DMS114 treated with DMSO at 0.1 percent for 48 hours (cell line): ENCODE data around the gene CRB1.

Source experiments
- DNase-seq: peaks from one replicate; lab custom pipeline; 2025; ENCODE audit not compliant: unreplicated experiment; lab: John Stamatoyannopoulos, UW

Gene CRB1

DNA sequence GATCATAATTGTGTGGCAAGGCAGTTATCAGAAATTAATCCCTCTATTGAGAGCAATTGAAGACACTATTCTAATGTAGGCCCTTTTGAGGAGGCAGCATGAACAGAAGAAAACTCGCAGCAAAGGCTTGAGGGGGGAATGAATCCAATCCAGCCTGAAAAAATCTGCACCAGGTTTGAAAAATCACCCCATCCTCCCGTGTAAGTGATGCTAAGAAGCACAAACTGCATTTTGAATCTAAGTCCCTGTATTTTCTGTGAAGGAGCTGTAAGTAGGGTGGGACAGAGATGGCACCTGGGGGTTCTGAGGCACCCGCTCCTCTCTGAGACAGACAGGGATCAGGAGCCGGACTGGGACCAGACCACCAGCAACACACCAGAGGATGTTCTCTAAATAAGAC lies at the start of gene CRB1:
Gene CRB1, plus strand, starts transcription at position 241 of the 400 bp plus-strand sequence. CDS start 161 bp downstream, outside the sequence.
- no peak for DNase-seq

DNA sequence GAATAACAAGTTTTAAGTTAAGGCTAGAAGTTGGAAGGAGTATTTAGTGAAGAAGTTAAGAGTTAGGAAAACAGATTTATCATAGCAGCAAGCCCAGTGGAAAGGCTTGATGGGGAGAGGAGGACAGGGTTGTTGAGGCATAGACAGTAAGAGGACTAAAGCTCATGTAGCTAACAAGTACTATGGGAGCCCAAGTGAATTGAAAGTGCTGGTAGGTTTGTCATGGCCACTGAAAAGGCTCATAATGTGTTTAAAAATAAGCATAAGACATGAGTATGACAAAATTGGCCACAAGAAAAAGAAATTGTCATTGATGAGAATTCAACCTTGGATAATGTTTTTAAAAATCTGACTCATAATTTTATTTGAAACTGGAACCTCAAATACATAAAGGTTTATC lies 49.2 kb upstream of the CRB1 start:
- DNase-seq, result no peak

DNA sequence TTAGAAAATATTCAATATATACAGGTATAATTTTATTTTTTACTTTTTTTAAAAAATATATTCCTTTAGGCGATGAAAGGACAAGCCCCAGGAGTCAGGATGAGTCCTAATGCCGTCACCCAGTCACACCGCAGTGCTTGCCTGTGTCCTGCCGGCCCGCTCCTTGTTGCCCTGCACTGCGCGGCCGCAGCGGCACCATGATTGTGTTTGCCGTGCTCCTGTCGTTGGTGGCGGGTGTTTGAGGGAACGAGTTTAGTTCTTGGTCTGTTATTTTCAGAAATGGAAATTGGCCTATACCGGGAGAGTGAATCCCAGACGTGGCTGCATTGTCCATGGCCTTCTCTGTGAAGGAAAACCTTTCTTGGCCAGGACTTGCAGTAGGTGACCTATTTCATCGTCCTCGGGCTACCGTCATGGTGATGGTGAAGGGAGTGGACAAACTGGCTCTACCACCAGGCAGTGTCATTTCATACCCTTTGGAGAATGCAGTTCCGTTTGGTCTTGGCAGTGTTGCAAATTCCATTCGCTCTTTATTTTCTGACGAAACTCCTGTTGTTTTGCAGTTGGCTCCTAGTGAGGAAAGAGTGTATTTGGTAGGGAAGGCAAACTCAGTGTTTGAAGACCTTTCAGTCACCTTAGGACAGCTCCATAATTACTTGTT lies 45.9 kb upstream of the CRB1 start:
- no peak for DNase-seq

DNA sequence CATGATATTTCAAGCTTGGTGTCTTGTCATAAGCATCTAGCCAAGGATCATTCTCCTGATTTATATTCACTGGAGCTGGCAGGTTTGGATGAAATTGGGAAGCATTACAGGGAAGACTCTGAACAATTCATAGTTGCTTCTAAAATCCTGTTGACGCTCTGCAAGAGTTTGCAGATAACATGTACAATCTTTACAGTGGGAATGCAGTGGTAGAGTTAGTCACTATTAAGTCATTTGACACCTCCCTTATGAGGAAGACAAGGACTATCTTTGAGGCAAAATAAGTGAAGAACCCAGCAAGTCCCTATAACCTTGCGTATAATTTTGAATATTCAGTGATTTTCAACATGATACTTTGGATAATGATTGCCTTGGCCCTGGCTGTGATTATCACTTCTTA lies 45.3 kb upstream of the CRB1 start:
- DNase-seq, result no peak

DNA sequence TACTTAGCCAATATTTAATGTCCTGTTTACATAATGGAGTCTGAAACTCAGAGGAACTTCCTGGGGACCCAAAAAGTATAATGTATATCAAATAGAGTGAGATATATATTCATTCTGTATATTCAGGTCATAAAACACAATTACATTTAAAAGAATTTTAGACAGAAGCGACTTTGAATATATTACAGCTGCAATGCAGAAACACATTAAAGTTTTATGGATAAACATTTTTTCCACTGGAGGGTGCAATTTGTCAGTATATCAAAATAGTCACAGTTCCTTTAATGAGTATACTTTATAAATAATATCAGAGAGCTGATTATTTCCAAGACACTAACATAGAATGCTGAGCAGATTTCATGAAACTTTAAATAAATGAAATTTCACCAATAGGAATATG lies 43.9 kb upstream of the CRB1 start:
- no peak for DNase-seq

DNA sequence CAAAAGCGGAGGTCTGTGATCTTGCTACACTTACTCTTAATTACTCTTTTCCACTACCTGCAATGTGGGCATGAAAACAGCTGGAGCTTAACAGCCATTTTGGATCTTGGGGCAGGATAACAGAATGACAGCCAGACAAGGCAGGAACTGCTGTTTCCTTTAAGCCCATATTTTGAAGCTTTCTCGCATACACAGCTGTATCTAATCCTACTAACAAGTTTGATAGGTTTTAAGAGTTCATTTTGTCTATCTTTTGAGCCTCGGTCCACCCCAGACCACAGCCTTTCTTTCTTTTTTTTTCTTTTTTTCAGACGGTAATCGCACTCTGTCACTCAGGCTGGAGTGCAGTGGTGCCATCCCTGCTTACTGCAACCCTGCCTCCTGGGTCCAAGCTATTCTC lies 42.4 kb upstream of the CRB1 start:
- DNase-seq, result no peak

DNA sequence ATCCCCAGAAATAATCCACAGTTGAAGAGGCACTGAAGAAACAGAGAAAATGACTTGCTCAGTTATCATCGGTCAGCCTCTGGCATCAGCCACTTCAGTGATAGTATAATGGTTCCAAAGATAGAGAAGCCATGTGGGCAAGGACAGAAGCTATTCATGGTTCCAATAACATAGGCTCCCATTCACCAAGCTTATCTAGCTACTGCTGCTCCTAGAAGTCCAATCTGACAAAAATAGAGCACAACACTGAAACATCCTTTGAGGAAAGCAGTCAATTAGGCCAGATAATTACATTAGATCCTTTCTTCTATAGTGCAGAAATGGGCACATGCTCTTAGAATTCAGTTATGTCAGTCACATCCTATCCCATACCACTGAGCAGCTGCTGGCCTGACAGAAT lies 33.5 kb upstream of the CRB1 start:
- no peak for DNase-seq

DNA sequence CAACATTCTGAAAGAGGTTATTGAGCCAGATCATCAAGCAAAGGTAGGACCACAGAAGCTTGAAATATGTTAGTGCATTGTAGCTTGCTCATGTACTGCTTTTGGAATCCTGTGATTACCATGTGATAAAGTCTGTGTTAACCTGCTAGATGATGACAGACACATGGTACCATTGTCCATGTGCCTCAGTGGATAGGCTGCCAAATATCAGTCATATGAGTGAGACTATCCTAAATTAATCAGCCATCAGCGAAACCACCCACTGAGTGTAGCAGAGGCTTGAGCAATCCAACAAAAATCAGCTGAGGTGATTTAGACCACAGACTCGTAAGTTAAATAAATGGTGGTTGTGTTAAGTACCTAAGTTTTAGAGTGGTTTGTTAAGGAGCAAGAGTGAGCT lies 32.7 kb upstream of the CRB1 start:
- no peak for DNase-seq

DNA sequence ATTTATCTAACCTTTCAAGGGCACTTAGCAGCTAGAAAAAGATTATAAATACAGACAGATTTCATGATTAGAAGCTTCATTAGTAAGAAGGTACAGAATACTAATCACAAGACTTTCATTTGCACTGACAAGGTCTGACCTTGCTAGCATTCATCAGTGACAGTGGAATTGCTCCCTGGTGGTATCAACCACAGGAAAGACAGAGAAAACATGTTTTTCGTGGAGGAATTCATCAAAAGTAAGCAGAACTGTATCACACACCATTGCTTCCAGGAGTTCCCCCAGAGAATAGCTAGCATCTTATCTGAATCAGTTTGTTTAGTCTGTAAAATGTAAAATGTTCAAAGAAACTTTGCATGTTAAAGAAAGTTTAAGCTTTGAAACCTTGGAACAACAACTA lies 20.6 kb upstream of the CRB1 start:
- DNase-seq, result no peak

DNA sequence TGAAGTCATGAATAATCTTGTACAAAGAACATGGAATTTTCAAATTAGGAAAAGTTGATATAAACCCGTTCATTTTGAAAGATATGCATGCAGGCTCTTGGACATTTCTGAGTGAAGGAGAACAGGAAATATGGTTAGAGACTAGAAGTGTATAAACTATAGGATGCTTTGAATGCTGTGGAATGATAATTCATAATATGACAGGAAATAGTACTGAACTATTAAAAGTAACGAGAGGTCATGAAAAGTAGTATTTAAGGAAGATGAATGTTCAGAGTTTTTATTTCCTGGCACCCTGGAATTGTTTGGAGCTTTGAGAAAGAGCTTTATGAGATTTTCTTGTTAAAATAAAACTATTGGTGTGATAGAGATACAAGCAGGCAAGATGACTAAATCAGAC lies 18.7 kb upstream of the CRB1 start:
- no peak for DNase-seq

DNA sequence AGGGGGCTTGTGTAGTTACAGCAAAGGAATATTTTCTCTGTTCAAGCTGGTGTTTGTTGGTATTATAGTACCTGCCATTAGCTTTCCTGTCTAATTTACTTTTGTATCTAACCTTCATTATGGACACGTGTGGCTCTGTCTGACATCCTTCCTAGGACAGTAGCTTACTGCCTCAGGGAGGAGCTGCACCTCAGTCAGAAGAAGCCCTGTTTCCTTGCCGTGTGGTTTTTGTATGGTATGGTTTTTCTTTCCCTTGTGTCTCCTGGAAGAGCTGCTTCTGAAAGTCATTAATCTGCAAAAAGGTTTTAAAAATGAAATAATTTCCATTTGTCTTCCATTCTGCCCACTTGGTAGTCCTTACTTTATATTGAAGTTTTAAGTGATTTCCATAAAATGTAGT lies 17.4 kb upstream of the CRB1 start:
- DNase-seq, result no peak

DNA sequence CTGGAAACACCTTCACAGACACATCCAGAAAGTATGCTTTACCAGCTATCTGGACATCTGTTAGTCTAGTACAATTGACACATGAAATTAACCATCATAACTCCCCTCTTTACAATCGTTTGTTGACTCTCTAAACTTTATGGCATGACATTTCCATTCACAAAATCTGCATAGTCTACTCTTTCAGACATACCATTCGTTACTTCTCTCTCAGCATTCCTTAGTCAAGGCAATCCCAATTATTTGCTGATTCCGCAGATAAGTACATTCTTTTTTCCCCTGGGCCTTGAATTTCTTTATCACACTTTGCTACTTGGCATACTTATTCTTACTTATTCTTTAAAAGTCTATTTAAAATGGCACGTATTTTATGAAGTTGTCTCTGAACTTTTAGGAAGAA lies 15.1 kb upstream of the CRB1 start:
- no peak for DNase-seq

DNA sequence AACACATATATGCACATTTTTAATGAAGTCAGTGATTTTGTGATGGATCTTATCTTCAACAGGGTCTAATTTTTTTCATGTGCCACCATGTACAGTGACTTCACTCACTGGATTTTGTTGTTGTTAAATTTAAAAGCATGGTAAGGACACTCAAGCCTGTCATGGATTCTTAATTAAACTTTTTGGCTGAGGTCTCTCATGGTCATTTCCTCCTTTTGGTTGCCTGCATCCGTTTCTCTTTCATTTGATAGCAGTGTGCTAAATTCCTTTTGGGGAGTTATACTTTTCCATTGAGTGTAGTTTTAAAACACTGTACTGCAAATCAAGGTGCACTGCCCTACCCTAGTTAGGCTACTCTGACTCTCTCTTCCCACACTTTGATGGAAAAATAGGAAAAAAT lies 13.2 kb upstream of the CRB1 start:
- DNase-seq, result no peak

DNA sequence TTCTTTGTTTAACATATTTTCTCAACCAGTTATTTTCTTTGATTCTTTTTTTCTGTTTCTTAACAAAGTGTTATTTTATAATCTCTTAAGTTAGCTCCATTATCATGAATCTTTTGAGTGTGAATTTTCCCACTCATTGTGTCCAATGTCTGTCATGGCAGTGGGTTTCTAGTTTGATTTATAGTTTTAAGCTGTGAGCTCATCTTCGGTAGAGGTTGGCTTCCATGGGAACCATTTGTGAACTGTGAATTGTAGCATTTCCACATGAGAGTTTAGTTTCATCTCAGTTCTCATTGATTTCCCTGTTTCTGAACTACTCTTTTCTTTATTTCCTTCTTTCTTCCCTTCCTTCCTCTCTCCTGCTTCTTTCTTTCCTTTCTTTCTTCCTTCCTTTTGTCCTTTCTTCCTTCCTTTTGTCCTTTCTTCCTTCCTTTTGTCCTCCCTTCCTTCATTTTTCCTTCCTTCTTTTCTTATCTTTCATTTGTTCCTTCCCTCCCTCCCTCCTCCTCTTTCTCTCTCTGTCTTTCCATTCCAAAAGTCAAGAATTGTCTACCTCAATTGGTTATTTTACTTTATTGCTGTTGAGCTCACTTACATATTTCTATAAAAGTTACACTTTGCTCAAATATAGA lies 3.0 kb upstream of the CRB1 start:
- DNase-seq, result no peak

DNA sequence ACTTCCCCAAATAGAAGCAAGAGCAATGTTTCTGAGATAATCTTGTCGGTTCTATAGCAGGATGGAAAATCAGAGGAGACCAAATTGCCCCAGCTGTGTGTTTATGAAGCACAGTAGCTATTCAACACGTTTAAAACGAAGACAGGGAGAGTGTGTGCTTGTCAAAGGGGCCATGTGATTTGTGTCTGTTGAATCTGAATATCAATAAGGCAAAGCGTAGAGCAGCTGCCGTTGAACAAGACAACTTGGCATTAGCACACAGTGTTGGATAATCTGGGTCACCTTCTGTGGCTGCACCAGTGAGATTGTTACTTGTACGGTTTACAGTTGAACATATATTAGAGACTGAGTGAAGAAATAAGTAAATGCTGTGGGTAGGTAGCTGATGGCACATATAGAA lies 1.0 kb downstream of the CRB1 start:
- no peak for DNase-seq

DNA sequence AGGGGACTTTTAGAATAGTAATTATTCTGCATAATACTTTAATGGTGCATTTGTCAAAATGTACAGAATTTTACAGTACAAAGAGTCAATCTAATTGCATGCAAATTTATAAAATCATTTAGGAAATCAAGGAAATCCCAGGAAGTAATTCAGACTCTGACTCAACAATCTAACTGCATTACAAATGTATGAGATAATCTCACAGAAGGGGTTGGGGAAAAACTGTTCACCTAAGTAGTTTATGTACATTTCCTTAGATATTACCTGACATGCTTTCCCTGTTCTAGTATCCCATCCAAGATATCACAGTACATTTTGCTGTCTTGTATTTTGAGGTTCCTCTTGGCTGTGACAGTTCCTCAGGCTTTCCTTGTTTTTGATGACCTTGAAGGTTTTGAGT lies 4.7 kb downstream of the CRB1 start:
- DNase-seq, result no peak

DNA sequence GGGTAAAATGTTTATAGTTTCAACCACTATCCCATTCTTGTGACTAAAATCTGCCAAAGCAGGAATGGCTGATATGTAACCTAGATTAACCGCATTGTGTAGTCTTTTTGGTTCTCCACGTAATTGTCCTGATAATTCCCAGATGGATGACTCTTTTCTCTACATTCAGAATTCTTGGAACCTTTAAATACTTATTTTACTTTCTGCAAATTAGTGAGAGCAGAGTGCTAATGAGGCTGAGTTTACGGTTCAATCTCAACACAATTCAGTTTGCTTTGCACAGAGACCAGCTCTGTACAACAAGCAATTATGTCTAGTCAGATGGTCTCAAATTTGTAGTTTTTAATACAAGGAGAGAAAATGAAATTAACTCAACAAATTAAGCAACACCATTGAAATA lies 9.1 kb downstream of the CRB1 start:
- DNase-seq, result no peak

DNA sequence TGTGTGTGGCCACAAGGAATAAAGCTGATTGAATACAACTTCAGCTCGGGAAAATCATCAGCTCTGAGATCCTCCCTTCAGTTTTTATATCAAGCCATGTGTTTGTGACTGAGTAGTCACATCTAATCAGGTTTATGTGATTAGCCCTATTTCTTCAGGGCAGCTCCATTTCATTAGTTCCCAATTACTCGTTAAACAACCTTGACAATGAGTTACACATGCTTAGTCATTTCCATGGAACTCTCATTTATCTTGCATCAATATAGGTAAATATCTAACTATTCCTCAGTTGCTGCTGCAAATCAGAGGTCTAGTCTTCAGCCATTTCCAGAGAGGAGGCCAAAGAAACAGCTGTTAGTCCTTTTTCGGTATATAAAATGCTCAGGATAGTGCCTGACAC lies 16.3 kb downstream of the CRB1 start:
- DNase-seq, result no peak

DNA sequence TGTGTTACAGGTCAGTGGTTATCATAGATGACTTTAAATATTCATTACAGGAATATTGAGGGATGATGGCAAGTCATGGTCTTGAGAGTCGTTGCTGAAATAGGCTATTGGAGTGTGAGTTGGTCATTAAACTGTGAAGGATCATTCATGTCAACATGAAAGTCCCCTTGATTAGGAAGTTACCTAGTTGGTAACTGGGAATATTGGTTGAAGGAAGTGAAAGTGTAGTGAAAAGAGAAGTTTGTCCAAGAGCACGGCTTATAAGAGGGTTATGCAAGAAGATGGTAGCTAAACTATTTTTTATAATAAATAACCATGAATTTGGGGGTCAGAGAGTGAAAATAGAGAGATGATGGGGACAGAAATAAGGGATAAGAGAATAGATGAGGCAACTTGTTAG lies 16.9 kb downstream of the CRB1 start:
- no peak for DNase-seq

DNA sequence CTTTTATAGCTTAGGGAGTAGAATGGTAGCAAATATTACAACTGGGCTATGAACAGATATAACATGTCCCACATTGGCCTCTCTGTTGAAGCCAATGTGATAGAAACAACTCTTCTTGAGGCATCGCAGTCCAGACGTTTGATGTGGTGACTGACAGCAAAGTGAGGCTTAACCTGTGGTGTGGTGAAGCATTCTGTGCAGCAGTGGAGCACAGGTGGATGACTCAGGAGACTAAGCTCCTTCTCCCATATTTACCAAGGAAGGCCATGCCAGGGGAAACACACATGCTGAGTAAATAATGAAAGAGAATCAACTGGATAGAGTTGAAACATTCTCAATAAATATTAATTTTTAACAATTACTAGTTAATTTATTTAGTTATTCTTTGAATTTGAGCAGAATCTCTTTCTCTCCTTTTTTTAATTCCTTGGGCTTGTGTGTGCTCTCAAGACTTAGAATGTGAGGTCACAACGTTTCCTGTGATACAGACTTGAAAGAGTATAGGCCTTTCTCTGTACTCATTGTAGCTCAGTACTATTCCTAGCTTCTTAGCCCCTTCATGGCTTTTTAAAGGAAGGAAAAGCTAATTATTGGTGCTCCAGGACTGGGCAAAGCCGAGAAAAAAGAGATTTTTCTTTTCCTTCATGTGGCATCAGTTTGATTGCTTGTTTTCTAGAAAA lies 17.6 kb downstream of the CRB1 start:
- DNase-seq, result no peak

DNA sequence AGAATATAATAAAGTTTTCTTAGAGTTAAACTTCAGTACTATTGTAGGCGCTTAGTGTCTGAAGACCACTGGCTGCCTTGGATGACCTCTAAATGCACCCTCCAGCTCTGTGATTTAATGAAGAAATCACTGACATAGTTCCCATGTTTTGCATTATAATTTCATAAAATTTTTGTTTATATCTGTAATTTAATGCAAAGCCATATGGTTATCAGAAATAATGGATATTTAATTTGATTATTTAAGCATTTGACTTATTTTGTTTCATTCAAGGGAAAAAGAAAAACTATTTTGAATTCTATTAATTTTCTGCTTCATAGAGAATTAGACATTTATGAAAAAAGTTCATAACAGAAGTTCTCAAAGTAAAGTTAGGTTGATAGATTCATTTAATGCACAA lies 18.6 kb downstream of the CRB1 start:
- DNase-seq, result no peak

DNA sequence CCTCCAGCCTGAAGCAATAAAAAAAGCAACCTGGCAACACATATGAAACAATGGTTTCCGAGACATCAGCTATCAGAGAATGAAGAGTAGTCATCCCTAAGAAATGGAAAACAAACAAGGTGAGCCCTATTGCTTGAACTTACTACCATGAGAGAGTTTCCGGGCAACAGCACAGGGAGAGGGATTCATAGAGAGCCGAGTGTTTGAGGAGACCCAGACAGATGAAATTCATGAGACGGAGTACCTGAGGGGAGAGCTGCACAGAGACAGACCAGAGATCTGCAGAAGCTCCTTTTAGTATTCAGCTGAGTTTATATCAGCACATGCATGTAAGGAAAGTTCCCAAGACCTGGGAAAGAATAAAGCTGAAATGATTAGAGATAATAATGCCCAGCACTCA lies 19.8 kb downstream of the CRB1 start:
- no peak for DNase-seq

DNA sequence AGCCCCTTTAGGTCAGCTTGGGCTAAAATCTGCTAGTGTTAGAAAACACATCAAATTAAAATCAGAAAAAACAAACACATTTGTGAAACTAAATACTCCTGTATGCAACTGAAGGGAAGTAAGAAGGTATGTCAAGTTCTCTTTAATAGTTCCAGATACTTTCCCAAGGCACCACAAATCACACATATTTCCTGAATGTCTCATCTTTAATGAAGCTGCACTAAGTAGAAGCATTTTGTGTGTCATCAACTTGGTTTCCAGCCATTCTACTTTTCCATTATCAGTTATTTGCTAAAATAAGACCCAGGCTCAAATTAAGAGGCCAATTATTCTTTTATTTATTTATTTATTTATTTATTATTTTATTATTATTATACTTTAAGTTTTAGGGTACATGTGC lies 34.7 kb downstream of the CRB1 start:
- no peak for DNase-seq
